IPS-15b (cell line): Measurements from ENCODE around the gene UTS2.

Experiments
- H3K27me3 ChIP-seq: one replicate; pipeline ENCODE4 v1.6.1; 2013; ENCODE audit warnings: low read length; ENCODE audit not compliant: control insufficient read depth, insufficient read depth
- H3K36me3 ChIP-seq: one replicate; pipeline ENCODE4 v1.6.1; 2013; ENCODE audit warnings: low read length; ENCODE audit not compliant: control insufficient read depth, insufficient read depth
- H3K4me1 ChIP-seq: one replicate; pipeline ENCODE4 v1.6.1; 2013; ENCODE audit warnings: mild to moderate bottlenecking, low read length; ENCODE audit not compliant: control insufficient read depth, insufficient read depth
- H3K4me3 ChIP-seq: one replicate; pipeline ENCODE4 v1.5.1; 2013; ENCODE audit warnings: low read depth, low read length
- H3K9ac ChIP-seq: one replicate; pipeline ENCODE4 v1.6.1; 2013; ENCODE audit warnings: low read depth, mild to moderate bottlenecking, low read length
- H3K9me3 ChIP-seq: one replicate; pipeline ENCODE4 v1.6.1; 2013; ENCODE audit warnings: mild to moderate bottlenecking, low read length; ENCODE audit not compliant: control insufficient read depth, insufficient read depth

The UTS2 gene

DNA sequence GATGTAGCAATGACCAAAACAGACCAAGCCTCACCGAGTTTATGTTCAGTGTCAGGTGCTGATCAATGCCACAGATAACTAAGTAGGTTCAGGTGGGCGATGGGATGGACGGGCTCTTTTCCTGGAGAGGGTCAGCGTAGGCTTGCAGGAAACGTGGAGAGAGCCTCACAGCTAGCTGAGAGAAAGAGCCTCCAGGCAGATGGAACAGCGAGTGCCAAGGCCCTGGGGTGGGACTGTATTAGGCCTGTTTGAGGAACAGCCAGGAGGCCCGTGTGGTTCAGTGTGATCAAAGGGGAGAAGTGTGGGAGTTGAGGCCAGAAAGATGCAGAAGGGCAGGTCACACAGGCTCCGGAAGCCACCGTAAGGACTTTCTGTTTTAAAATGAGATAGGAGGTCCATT lies 7.3 kb upstream of the UTS2 start:
- H3K27me3 ChIP-seq: no peaks in the 10 kb centered on the region
- no peak overlapping the region for H3K4me3 ChIP-seq
- H3K4me1 ChIP-seq: no peaks in the 10 kb centered on the region
- no peaks in the 10 kb centered on the region for H3K36me3 ChIP-seq
- H3K9ac ChIP-seq: no peak overlapping the region
- H3K9me3 ChIP-seq: no peaks in the 10 kb centered on the region

DNA sequence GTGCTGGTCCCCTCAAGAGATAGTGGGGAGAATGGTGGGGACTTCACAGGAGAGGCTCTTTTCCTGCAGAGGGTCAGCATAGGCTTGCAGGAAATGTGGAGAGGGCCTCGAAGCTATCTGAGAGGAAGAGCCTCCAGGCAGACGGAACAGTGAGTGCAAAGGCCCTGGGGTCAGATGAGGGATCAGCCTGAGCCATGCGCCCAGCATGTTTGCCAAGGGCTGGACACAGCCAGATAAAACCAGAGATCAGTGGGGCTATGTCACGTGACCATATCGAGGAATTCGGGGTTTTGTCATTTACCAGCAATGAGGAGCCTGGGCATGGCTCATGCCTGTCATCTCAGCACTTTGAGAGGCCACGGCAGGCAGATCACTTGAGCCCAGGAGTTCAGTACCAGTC lies 6.5 kb upstream of the UTS2 start:
- Histone ChIP-seq H3K4me1 (no peaks in the 10 kb centered on the region), H3K4me3 (no peak overlapping the region), H3K9ac (no peak overlapping the region), H3K27me3 (no peaks in the 10 kb centered on the region), H3K36me3 (no peaks in the 10 kb centered on the region), H3K9me3 (no peaks in the 10 kb centered on the region)

DNA sequence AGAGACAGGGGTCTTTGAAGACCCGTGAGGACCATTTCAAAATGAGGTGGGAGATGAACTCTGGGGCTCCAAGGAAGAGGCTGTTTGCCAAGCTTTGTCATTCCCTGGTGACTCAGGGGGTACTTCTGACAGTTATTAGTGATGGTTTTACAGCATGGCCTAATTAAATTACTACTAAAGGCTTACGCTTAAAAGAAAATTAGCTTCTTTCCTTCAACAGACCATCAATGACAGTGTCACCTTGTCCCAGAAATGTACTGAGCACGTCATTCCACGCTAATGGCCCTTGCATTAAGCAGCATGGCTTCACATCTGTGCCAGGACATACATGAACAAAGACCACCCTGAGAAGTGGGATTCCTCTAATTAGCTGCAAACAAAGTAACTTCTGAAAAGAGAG lies 5.1 kb upstream of the UTS2 start:
- Histone ChIP-seq H3K9ac (no peak overlapping the region), H3K9me3 (no peaks in the 10 kb centered on the region), H3K27me3 (no peaks in the 10 kb centered on the region), H3K4me3 (no peak overlapping the region), H3K36me3 (no peaks in the 10 kb centered on the region), H3K4me1 (no peaks in the 10 kb centered on the region)

DNA sequence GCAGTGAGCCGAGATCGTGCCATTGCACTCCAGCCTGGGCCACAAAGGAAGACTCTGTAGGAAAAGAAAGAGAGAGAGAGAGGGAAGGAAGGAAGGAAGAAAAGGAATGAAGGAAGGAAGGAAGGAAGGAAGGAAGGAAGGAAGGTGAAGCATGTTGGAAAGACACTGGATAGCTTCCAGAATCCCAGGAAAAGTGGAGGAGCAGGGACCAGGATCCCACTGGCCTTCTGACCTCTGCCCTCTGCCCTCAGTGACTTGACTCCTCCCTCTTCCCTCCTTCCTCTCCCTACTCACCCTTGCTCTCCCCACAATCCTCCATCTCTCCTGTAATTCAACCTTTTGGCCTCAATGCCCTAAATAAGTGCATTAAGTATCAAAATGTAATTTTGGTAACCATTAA lies 4.1 kb upstream of the UTS2 start:
- H3K27me3 ChIP-seq: no peaks in the 10 kb centered on the region
- H3K9me3 ChIP-seq: no peaks in the 10 kb centered on the region
- no peak overlapping the region for H3K9ac ChIP-seq
- no peaks in the 10 kb centered on the region for H3K36me3 ChIP-seq
- no peaks in the 10 kb centered on the region for H3K4me1 ChIP-seq
- no peak overlapping the region for H3K4me3 ChIP-seq

DNA sequence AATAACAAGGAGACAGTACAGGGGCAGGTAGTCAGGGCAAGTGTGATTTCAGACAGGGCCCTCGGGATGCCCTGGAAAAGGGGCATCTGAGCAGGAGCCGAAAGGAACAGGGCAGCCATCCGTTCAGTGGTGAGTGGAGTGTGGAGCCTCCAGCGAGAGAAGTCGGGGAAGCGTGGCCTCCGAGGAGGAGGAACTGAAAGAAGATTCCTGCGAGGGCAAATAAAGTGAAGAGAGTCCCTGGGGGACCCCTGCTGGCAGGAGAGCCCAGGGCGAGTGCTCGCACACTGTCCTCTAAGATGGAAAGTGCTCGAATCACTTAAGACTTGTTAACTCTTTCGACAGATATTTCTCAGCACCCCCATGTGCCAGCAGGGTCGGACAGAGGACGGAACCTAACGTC lies 3.5 kb upstream of the UTS2 start:
- H3K4me3 ChIP-seq: no peak overlapping the region
- no peaks in the 10 kb centered on the region for H3K36me3 ChIP-seq
- H3K9me3 ChIP-seq: no peaks in the 10 kb centered on the region
- H3K4me1 ChIP-seq: no peaks in the 10 kb centered on the region
- H3K27me3 ChIP-seq: no peaks in the 10 kb centered on the region
- H3K9ac ChIP-seq: no peak overlapping the region

GRCh38 chr1:7853684-7854026 lies 790 bp upstream of the UTS2 start:
- Histone ChIP-seq H3K4me1 (no peaks in the 10 kb centered on the region), H3K27me3 (no peaks in the 10 kb centered on the region), H3K9me3 (no peaks in the 10 kb centered on the region), H3K36me3 (no peaks in the 10 kb centered on the region), H3K4me3 (no peak overlapping the region), H3K9ac (no peak overlapping the region)

DNA sequence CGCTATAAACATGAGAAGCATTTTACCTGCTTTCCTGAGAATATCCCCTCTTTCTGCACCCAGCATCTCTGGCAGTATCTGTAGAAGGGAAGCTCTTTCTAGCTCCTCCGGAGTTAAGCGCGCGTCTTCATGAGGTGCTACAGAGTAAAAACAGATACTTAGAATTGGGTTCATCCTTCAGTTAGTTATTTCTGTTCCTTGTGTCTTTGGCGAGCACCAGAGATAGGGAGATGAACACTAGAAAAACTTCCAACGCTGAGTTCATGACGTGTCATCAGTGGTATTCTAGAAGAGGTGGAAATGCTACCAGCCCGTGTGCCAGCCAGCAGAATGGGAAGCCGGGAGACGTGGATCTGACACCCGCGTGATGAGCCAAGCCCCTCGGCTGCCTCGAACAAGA lies 2.1 kb downstream of the UTS2 start:
- H3K4me3 ChIP-seq: no peak overlapping the region
- H3K9ac ChIP-seq: no peak overlapping the region
- H3K36me3 ChIP-seq: no peaks in the 10 kb centered on the region
- no peaks in the 10 kb centered on the region for H3K9me3 ChIP-seq
- H3K27me3 ChIP-seq: no peaks in the 10 kb centered on the region
- H3K4me1 ChIP-seq: no peaks in the 10 kb centered on the region

GRCh38 chr1:7847599-7847998 lies 5.3 kb downstream of the UTS2 start:
- Histone ChIP-seq H3K9me3 (no peaks in the 10 kb centered on the region), H3K27me3 (no peaks in the 10 kb centered on the region), H3K9ac (no peak overlapping the region), H3K4me1 (no peaks in the 10 kb centered on the region), H3K4me3 (no peak overlapping the region), H3K36me3 (no peaks in the 10 kb centered on the region)

DNA sequence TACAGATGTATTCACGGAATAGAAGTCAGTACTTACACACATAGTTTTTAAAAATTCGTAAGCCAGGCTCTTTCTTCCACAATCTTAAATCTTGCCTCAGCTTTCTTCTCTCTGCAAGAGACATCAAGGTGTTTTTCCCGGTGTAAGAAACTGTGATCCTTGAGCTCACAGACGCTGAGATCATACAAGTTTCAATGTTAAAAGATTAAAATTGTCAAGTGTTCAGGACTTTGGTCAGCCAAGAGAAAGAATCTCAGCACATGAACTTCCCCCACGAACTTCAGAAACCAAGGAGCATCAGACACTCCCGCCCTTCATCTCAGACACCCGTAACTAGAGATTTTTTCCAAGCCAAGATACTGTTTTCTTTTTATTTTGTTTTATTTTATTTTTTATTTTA lies 6.2 kb downstream of the UTS2 start:
- Histone ChIP-seq H3K4me1 (no peaks in the 10 kb centered on the region), H3K9me3 (no peaks in the 10 kb centered on the region), H3K9ac (no peak overlapping the region), H3K27me3 (no peaks in the 10 kb centered on the region), H3K36me3 (no peaks in the 10 kb centered on the region), H3K4me3 (no peak overlapping the region)

- H3K9me3 ChIP-seq: no peaks in the 10 kb centered on the region
- H3K4me3 ChIP-seq: no peak overlapping the region
- H3K9ac ChIP-seq: no peak overlapping the region
- no peaks in the 10 kb centered on the region for H3K27me3 ChIP-seq
- no peaks in the 10 kb centered on the region for H3K4me1 ChIP-seq
- no peaks in the 10 kb centered on the region for H3K36me3 ChIP-seq
Observed at GRCh38 chr1:7845761-7846160, 7.1 kb downstream of the UTS2 start.

- Histone ChIP-seq H3K27me3 (no peaks in the 10 kb centered on the region), H3K9ac (no peak overlapping the region), H3K4me1 (no peaks in the 10 kb centered on the region), H3K9me3 (no peaks in the 10 kb centered on the region), H3K4me3 (no peak overlapping the region), H3K36me3 (no peaks in the 10 kb centered on the region)
Observed at GRCh38 chr1:7842517-7842916, 10.3 kb downstream of the UTS2 start.

DNA sequence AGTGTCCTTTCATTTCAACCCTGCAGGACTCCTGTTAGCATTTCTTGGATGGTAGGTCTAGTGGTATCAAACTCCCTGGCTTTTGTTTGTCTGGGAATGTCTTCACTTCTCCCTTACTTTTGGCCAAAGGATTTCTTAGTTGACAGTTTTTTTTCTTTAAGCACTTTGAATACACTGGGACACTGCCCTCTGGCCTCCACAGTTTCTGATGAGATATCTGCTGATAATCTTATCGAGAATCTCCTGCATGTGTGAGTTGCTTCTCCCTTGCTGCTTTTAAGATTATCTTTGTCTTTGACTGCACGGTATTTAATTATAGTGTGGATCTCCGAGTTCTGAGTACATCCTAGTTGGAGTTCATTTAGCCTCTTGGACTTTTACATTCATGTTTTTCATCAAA lies 13.3 kb downstream of the UTS2 start:
- H3K9ac ChIP-seq: no peak overlapping the region

GRCh38 chr1:7838714-7839113 lies 14.2 kb downstream of the UTS2 start:
- H3K36me3 ChIP-seq: no peaks in the 10 kb centered on the region
- H3K9ac ChIP-seq: no peak overlapping the region
- H3K27me3 ChIP-seq: no peaks in the 10 kb centered on the region
- no peak overlapping the region for H3K4me3 ChIP-seq
- H3K9me3 ChIP-seq: no peaks in the 10 kb centered on the region
- no peaks in the 10 kb centered on the region for H3K4me1 ChIP-seq

More for the DNA sequence above, 13.3 kb downstream of the UTS2 start:
- H3K27me3 ChIP-seq: no peaks in the 10 kb centered on the region
- H3K4me1 ChIP-seq: no peaks in the 10 kb centered on the region
- H3K4me3 ChIP-seq: no peak overlapping the region
- no peaks in the 10 kb centered on the region for H3K36me3 ChIP-seq
- no peaks in the 10 kb centered on the region for H3K9me3 ChIP-seq
